ENCODE data around the gene ABCD1. TPM values are rescaled to one million over a fixed set of nuclear protein-coding genes. Genes with fewer than 3 reads are reported as not detected.
A peak's percentile ranks its signal among the peaks of the same experiment; 100 is the strongest.

Gene ABCD1
- total RNA-seq, 5 donors from 2014 or later (not counting 1 experiment from before 2014, with no cell fraction given) = 6.9 to 10.7 (median 7.9) TPM

GRCh38 chrX:153793291-153793690 lies 68.6 kb downstream of the ABCD1 start:
- peak overlapping the region; percentile 71 for H3K27ac Mint-ChIP-seq
- ChIA-PET POLR2A (no interaction called here), CTCF (no interaction called here)
- no peaks in the 10 kb centered on the region for H3K27me3 ChIP-seq (replicated peaks in 1 of 2; ENCODE audit: control insufficient read depth in 2 of 2, extremely low read depth in 1 of 2, insufficient read depth in 2 of 2, low read length in 1 of 2)
- H3K9me3 ChIP-seq = no peaks in the 10 kb centered on the region
- H3K4me1 ChIP-seq (ENCODE audit: control insufficient read depth in 1 of 2, extremely low read depth in 1 of 2, insufficient read depth in 2 of 2, low read length in 2 of 2) = peaks cover 0 to 54% of the 10 kb centered on the region in 2 experiments
- no peaks in the 10 kb centered on the region for H3K27me3 Mint-ChIP-seq
- no peaks in the 10 kb centered on the region for H3K36me3 Mint-ChIP-seq
- H3K36me3 ChIP-seq (ENCODE audit: control insufficient read depth in 2 of 2, extremely low read depth in 1 of 2, insufficient read depth in 1 of 2, low read length in 1 of 2) = peaks cover 0 to 14% of the 10 kb centered on the region in 2 donors
- peak overlapping the region; percentile 34 to 76 for H3K4me3 ChIP-seq (ENCODE audit: control insufficient read depth in 1 of 2, extremely low read depth in 1 of 2, low read length in 1 of 2)
- no peak for ATAC-seq (replicated peaks in 1 of 4)
- WGBS (ENCODE audit: insufficient coverage) = no CpG with 5 or more reads among the region's 7 CpGs
- H3K4me3 Mint-ChIP-seq = peak overlapping the region; percentile 85 to 91 (median 91)
- H3K4me1 Mint-ChIP-seq = peaks cover 26 to 35% (median 28%) of the 10 kb centered on the region in 3 donors
- H3K9me3 Mint-ChIP-seq = no peaks in the 10 kb centered on the region
- peak overlapping the region; percentile 87 for H3K27ac ChIP-seq (ENCODE audit: low read length)
- DNase-seq = no peak

Other genes with a start within 250 kb of the ABCD1 start
- under 1 TPM in 3 of 5 donors, not detected in 2; 0.25 to 0.70 (median 0.30) TPM for gene BGN, start 229.9 kb upstream of the ABCD1 start, total RNA-seq
- gene ATP2B3, start 207.2 kb upstream of the ABCD1 start, total RNA-seq = under 1 TPM in 1 of 5 donors, not detected in 4; 0.13 TPM
- gene CCNQ, start 125.7 kb upstream of the ABCD1 start, total RNA-seq = 10 to 100 TPM; 12.5 to 29.8 (median 25.5) TPM
- gene DUSP9, start 77.7 kb upstream of the ABCD1 start, total RNA-seq = under 1 TPM in 2 of 5 donors, not detected in 3; 0.13 to 0.19 TPM
- gene PNCK, start 51.0 kb upstream of the ABCD1 start, total RNA-seq = 1 to 10 TPM in 1 of 5 donors, not detected in 4; 1.0 TPM
- gene SLC6A8, start 36.9 kb upstream of the ABCD1 start, total RNA-seq = 1 to 10 TPM in 4 of 5 donors, under 1 TPM in 1; 0.89 to 2.3 (median 1.9) TPM
- 100 to 1,000 TPM in 4 of 5 donors, 10 to 100 TPM in 1; 90.1 to 124 (median 107) TPM for gene BCAP31, start 469 bp upstream of the ABCD1 start, total RNA-seq
- under 1 TPM in 4 of 5 donors, not detected in 1; 0.28 to 0.47 (median 0.43) TPM for gene PLXNB3, start 39.4 kb downstream of the ABCD1 start, total RNA-seq
- gene SRPK3, start 56.2 kb downstream of the ABCD1 start, total RNA-seq = not detected
- gene IDH3G, start 69.5 kb downstream of the ABCD1 start, total RNA-seq = 10 to 100 TPM; 47.7 to 54.6 (median 51.8) TPM
- gene SSR4, start 69.8 kb downstream of the ABCD1 start, total RNA-seq = 100 to 1,000 TPM; 179 to 221 (median 209) TPM
- 10 to 100 TPM in 2 of 5 donors, 1 to 10 TPM in 3; 3.7 to 51.3 (median 9.0) TPM for gene PDZD4, start 105.7 kb downstream of the ABCD1 start, total RNA-seq
- gene L1CAM, start 161.3 kb downstream of the ABCD1 start, total RNA-seq = 1 to 10 TPM; 1.4 to 6.0 (median 4.0) TPM
- not detected for gene AVPR2, start 179.8 kb downstream of the ABCD1 start, total RNA-seq
- gene ARHGAP4, start 201.4 kb downstream of the ABCD1 start, total RNA-seq = 100 to 1,000 TPM; 420 to 485 (median 468) TPM
- gene NAA10, start 210.2 kb downstream of the ABCD1 start, total RNA-seq = 10 to 100 TPM; 53.3 to 98.2 (median 80.0) TPM
- 10 to 100 TPM; 10.2 to 23.5 (median 19.5) TPM for gene RENBP, start 219.8 kb downstream of the ABCD1 start, total RNA-seq
- 10 to 100 TPM; 67.1 to 73.4 (median 69.2) TPM for gene HCFC1, start 247.0 kb downstream of the ABCD1 start, total RNA-seq
- gene TMEM187, start 247.9 kb downstream of the ABCD1 start, total RNA-seq = 10 to 100 TPM in 3 of 5 donors, 1 to 10 TPM in 2; 4.0 to 16.9 (median 14.1) TPM